Measurements from ENCODE around the gene MAGOHB. TPM values are rescaled to one million over a fixed set of nuclear protein-coding genes. Genes with fewer than 3 reads are reported as not detected.

The MAGOHB gene
- total RNA-seq, 3 donors from 2014 or later (not counting 1 experiment from before 2014, with no cell fraction given) = 13.0 to 16.3 (median 13.1) TPM

DNA sequence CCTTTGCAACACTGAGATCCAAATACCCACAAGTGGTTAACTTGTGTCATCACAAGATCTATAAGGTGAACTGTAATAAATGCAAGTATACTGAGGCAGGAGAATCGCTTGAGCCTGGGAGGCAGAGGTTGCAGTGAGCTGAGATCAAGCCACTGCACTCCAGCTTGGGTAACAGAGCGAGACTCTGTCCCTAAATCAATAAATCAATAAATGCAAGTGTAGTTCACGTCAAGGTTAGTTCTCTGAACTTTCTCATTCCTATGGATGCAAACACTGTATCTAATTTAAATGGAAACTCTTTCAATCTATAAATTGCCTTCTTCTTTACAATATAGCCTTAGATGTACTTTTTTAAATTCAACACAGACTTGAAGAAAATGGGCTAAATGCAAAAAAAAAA lies 3.2 kb downstream of the MAGOHB start:
- no peaks in the 10 kb centered on the region for H3K9me3 Mint-ChIP-seq

GRCh38 chr12:10607885-10608458 lies 5.4 kb downstream of the MAGOHB start:
- TF ChIP-seq CTCF (IDR thresholded peaks at IDR 0.05) = no peak
- H3K4me1 ChIP-seq (ENCODE audit: control insufficient read depth, insufficient read depth, low read length) = peaks cover 10% of the 10 kb centered on the region
- no peaks in the 10 kb centered on the region for H3K36me3 Mint-ChIP-seq
- H3K27ac Mint-ChIP-seq = no peak overlapping the region
- H3K4me3 Mint-ChIP-seq = no peak overlapping the region
- intact Hi-C loops (cut with micrococcal nuclease) = no loop called here
- WGBS (ENCODE audit: insufficient coverage) = 100% methylated on average over 2 of the region's 3 CpGs
- no peaks in the 10 kb centered on the region for H3K9me3 Mint-ChIP-seq
- no peaks in the 10 kb centered on the region for H3K9me3 ChIP-seq (ENCODE audit: control insufficient read depth, insufficient read depth, low read length)
- H3K27me3 Mint-ChIP-seq (ENCODE audit: low read depth in 2 of 2) = no peaks in the 10 kb centered on the region
- no peak for ATAC-seq
- no peak overlapping the region for H3K4me3 ChIP-seq (ENCODE audit: low read length)
- no peak overlapping the region for H3K27ac ChIP-seq (ENCODE audit: low read length)
- H3K36me3 ChIP-seq (ENCODE audit: control insufficient read depth, insufficient read depth, low read length) = peaks cover 54% of the 10 kb centered on the region
- H3K27me3 ChIP-seq (ENCODE audit: control insufficient read depth, insufficient read depth, low read length) = no peaks in the 10 kb centered on the region
- peaks cover 15 to 18% of the 10 kb centered on the region in 2 donors for H3K4me1 Mint-ChIP-seq
- peak in 1 of 2 donors; percentile 35 for DNase-seq

More for the DNA sequence above, 3.2 kb downstream of the MAGOHB start:
- H3K4me1 Mint-ChIP-seq = peaks cover 22 to 24% of the 10 kb centered on the region in 2 donors
- no peak for TF ChIP-seq CTCF (IDR thresholded peaks at IDR 0.05)
- DNase-seq (no peak), ATAC-seq (no peak)
- Histone ChIP-seq H3K9me3 (ENCODE audit: control insufficient read depth, insufficient read depth, low read length) (no peaks in the 10 kb centered on the region), H3K27ac (ENCODE audit: low read length) (no peak overlapping the region), H3K4me3 (ENCODE audit: low read length) (no peak overlapping the region), H3K36me3 (ENCODE audit: control insufficient read depth, insufficient read depth, low read length) (peaks cover 48% of the 10 kb centered on the region), H3K4me1 (ENCODE audit: control insufficient read depth, insufficient read depth, low read length) (peaks cover 8% of the 10 kb centered on the region), H3K27me3 (ENCODE audit: control insufficient read depth, insufficient read depth, low read length) (no peaks in the 10 kb centered on the region)
- H3K27me3 Mint-ChIP-seq (ENCODE audit: low read depth in 2 of 2) = peaks cover 0 to 2% of the 10 kb centered on the region in 2 donors
- H3K27ac Mint-ChIP-seq = no peak overlapping the region
- WGBS (ENCODE audit: insufficient coverage) = 100% methylated on average over 3 of the region's 3 CpGs
- no peak overlapping the region for H3K4me3 Mint-ChIP-seq
- H3K36me3 Mint-ChIP-seq = peaks cover 7% of the 10 kb centered on the region
- intact Hi-C loops (cut with micrococcal nuclease) = loop anchor here (10.0 kb wide), 1 partner anchor 565 kb away; the partner anchor contains the start of gene SMIM10L1

DNA sequence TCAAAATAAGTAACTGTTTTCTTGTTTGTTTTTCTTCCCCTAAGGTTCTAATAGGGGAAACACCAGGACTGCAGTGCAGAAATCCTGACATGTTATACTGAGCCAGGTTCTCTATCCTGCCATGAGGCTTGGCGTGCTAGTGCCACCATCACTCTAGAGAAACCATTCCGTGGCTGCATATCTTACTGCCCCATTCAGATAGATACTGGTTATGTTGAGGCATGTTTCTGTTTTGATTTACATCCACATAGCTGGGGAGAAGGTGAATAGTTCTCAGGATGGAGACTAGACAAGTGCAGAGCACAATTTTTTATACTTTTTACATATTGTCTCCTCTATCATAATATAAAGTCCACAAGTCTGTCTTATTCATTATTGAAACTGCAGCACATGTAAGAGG lies 11.5 kb downstream of the MAGOHB start:
- WGBS (ENCODE audit: insufficient coverage) = 64% methylated on average over 2 of the region's 2 CpGs
- H3K27me3 ChIP-seq (ENCODE audit: control insufficient read depth, insufficient read depth, low read length) = no peaks in the 10 kb centered on the region
- no peak overlapping the region for H3K4me3 ChIP-seq (ENCODE audit: low read length)
- no peak for DNase-seq
- H3K9me3 ChIP-seq (ENCODE audit: control insufficient read depth, insufficient read depth, low read length) = no peaks in the 10 kb centered on the region
- H3K4me1 ChIP-seq (ENCODE audit: control insufficient read depth, insufficient read depth, low read length) = peaks cover 24% of the 10 kb centered on the region
- H3K27ac ChIP-seq (ENCODE audit: low read length) = no peak overlapping the region
- Mint-ChIP-seq H3K36me3 (no peaks in the 10 kb centered on the region), H3K9me3 (no peaks in the 10 kb centered on the region), H3K4me3 (peak overlapping the region; percentile 77), H3K4me1 (peaks cover 37 to 39% of the 10 kb centered on the region in 2 donors), H3K27me3 (ENCODE audit: low read depth in 2 of 2) (no peaks in the 10 kb centered on the region), H3K27ac (peak overlapping the region in 1 of 2 donors; percentile 55)
- TF ChIP-seq CTCF (IDR thresholded peaks at IDR 0.05) = no peak
- no peak for ATAC-seq
- peaks cover 20% of the 10 kb centered on the region for H3K36me3 ChIP-seq (ENCODE audit: control insufficient read depth, insufficient read depth, low read length)
- intact Hi-C loops (cut with micrococcal nuclease) = no loop called here

GRCh38 chr12:10600988-10601387 lies 12.4 kb downstream of the MAGOHB start:
- Histone ChIP-seq H3K36me3 (ENCODE audit: control insufficient read depth, insufficient read depth, low read length) (peaks cover 17% of the 10 kb centered on the region), H3K4me1 (ENCODE audit: control insufficient read depth, insufficient read depth, low read length) (peaks cover 24% of the 10 kb centered on the region), H3K27ac (ENCODE audit: low read length) (no peak overlapping the region), H3K9me3 (ENCODE audit: control insufficient read depth, insufficient read depth, low read length) (no peaks in the 10 kb centered on the region), H3K4me3 (ENCODE audit: low read length) (no peak overlapping the region), H3K27me3 (ENCODE audit: control insufficient read depth, insufficient read depth, low read length) (no peaks in the 10 kb centered on the region)
- Mint-ChIP-seq H3K4me1 (peaks cover 37 to 39% of the 10 kb centered on the region in 2 donors), H3K36me3 (no peaks in the 10 kb centered on the region), H3K4me3 (peak overlapping the region; percentile 77), H3K27me3 (ENCODE audit: low read depth in 2 of 2) (no peaks in the 10 kb centered on the region), H3K27ac (peak overlapping the region; percentile 1 to 55), H3K9me3 (no peaks in the 10 kb centered on the region)
- ATAC-seq (peak; percentile 50 to 70 (median 60)), DNase-seq (peak in 1 of 2 donors; percentile 43)
- 75% methylated on average over 2 of the region's 6 CpGs for WGBS (ENCODE audit: insufficient coverage)
- TF ChIP-seq CTCF (IDR thresholded peaks at IDR 0.05) = no peak
- intact Hi-C loops (cut with micrococcal nuclease) = no loop called here
